ENCODE measurements around the gene THTPA.

THTPA gene

DNA sequence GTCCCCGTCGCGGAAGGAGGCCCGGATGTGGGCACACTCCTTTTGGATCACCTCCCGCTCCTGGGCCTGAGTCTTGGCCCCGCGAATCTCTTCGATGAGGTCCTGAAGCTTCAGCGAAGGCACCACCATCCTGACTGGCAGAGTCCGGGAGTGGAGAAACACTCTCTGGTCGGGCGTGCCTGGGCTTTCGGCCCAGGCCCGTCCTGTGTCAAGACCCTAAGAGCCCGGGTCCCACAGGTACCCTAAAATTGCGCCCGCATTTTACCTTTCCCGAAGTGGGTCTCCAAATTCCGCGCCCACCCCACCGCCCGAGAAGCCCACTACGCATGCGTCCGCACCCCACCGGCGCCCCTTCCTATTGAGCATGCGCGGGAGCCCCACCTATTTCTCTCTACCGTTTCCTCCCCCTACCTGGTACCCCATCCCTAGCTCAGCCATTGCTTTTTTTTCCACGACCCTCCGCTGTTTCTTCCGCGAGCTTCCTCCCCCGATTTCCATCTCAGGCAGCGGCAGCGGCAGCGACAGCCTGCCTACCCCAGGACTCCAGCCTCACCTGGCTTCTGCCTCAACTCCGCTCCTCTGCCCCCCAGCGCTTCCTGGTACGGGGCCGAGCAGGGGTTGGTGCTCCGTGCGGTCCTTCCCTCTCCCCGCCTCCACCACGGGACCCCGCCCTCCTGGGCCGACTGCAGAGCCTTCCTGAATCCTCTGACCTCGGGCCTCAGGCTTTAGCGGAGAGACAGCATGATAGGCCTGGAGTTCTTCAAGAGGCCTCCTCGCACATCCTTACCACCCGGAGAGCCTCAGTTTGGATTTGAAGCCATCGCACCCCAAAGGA lies 11.3 kb downstream of the THTPA start, which contains the start of gene AP1G2:
TSS of gene AP1G2 (minus strand) at position 606 of the 835 bp plus-strand sequence. CDS start at position 129, 477 bp downstream.
- peak; percentile 64 to 69 for DNase-seq (ENCODE audit: low read depth in 2 of 2)

DNA sequence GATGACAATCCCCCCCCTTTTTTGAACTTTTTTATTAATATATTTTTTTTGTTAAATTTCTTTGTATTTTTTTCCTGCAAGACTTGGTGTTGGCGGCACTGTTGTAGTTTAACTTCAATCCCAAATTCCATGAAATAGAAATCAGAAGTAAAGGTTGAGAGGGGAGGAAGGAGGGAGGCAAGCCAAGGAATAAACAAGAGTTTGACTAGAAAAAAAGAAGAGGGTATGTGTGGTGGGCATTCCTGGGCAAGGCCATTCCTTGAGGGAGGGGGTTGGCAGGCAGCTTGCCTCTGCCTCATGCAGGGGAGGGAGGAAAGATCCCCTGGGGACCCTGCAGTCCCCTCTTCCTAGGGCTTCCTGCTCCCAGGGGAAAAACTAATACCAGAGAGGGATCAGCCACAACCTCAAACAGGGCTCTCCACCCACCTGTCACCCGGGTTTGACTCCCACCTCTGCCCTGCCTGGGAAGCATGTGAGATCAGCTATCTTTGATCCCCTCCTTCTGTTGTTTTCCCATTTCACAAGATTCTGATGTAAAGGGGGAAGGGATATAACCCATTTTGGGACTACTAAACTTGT lies 12.0 kb downstream of the THTPA start:
- DNase-seq (ENCODE audit: low read depth in 2 of 2), result no peak

DNA sequence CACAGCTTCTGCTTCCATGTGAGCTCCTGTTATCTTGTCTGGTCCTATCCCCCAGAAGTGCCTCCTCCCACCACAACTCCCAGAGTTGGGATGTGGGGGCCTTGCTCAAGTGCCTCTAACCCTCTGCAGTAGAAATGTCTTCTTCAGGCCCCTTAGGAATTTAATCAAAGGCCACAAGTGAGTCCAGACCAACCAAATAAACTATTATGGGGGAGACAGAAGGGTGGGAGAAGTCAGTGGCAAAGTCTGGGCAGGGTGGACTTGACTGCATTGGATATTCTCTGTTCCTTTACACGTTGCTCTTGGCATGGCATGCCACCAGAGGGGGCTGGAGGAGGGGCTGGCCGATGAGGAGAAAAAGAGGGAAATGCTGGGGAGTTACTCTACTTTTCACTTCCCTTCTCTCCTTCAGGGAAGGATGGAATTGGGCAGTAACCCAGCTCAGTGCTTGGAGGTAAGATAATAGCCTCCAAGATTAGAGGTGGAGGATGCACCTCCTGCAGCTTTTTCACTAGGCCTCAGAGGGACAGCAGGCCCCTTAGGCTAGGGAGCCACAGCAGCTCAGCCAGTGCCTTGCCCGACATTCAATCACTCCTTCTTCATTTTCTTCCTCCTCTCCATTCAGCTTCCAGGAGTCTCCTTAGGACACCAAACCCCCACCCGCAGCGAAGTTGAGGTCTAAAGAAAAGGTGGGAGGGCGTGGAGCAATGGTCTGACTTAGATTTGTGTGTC lies 12.7 kb downstream of the THTPA start:
- DNase-seq (ENCODE audit: low read depth in 2 of 2), result no peak

DNA sequence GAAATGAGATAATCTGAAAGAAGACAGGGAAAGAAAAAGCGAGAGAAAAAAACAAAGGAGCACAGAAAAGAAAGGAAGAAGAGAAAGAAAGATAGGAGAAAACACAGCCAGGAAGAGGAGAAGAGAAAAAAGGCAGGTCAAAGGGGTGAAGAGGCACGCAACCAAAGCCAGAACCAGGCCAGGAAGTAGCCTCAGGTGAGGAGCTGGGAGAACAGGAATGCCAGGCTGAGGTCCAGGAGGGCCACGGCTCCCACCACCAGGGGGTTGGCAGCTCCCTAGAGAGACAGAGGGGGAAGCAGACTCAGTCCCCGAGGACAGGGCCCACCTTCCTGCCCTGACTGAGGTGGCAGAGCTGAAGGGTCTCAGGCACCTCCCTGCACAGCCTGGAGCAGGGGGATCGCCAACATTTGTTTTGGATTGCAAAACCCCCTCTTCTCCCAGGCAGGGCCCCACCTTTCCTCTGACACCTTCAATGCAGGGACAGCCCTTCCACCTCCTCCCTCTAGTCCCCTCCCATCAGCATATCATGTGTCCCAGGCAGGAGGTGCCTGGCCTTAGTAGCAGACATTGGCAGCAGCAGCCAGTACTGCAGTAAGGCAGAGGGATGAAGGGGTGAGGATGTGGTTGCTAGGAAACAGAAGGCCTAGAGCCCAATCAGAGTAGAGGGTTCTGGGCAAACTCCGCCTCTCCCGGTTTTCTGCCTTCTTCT lies 13.5 kb downstream of the THTPA start:
- DNase-seq (ENCODE audit: low read depth in 2 of 2), result no peak

DNA sequence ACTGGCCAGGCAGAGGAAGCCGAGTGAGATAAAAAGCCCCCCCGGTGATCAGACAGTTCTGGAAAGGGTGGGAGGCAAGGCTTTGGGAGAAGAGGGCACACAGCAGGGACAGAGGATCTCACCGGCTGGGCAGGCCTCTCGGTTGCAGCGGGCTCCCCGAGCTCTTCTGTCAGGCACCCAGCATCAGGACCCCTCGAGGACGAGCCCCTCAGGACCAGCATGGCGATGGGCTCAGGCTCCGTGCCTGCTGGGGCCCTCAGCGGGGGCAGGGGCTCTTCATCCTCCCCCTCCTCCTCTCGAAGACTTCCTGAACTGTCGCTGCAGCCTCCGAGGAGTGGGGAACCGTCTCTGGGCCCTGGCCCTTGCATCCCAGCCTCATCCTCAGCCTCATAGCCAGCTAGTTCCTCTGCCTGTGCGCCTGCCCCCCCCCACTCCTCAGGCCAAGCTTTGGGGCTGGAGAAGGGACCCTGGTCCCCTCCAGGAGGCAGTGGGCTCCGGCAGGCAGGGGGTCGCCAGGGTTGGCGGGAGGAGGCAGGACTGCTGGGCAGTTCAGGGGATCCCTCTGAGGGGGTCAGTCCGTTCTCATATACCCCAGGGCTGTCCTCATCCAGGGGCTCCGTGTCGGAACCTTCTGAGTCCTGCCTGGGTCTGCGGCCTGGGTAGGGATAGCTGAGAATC lies 14.9 kb downstream of the THTPA start:
- DNase-seq (ENCODE audit: low read depth in 2 of 2), result no peak

DNA sequence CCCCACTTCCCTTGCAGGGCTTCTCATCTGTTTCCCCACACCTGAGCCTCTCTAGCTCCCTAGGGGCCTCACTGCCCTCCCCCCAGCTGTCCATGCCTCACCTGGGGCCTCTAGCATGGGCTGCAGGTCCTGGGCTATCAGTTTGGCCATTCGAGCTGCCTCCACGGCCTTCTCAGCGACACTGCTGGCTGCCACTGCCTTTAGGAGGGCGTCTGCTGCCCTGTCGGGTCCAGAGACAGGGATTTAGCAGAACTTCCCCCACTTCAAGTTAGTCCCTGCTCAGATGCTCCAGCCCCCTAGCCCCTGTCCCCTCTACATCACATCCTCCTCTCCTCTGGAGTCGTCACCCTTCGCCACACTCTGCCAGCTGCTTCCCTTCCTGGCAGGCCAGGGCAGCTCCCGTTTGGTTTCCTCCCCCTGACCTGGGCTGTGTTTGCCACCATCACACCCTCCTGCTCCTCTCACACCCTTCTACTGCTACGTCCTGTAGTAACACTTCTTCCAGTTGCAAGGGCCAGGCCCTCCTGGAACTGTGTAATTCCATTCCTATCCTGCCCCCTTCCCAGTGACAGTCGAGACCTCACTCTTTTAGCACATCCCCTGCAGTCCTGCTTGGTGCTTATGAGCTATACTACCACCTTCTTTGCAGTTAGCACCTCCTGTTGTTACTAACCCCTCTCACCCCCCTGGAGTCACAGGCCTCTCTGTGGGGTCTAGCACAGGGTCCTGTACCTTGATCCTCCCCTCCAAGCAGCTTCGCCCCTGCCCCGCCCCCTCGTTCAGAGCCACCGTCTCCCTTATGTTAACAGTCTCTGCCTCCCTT lies 15.8 kb downstream of the THTPA start:
- DNase-seq (ENCODE audit: low read depth in 2 of 2), result no peak

DNA sequence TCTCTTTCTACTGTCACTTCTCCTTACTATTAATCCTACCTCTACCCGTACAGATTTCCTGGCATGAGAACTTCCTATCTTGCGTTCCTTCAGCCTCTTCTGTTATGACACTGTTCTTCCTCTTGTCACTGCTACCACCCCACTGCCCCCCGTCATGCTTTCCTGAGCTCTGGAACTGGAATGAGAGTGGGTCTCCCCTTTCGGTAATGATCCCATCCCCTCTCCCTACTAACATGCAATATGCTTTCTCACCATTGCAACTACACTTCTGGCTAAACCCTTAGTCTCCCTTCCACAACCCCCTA lies 16.4 kb downstream of the THTPA start:
- no peak for DNase-seq (ENCODE audit: low read depth in 2 of 2)

DNA sequence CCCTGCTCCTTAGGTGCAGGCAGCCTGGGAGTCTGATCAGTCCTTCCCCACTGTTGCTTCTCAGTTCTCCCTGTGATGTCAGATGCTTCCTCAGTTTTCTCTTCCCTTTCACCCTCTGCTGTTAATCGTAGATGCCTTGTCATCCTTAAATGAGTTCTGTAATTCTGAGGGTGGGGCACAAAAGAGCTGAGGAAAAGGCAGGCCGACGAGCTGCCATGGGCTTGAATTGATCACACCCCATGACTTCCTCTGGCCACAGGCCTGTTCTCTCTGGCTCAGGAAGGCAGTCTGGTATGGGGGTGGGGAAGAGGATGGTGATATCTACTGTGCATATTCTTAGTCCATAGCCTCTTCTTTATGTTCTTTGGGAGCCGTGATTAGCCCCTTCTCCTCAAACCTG lies 16.8 kb downstream of the THTPA start:
- DNase-seq (ENCODE audit: low read depth in 2 of 2), result no peak

DNA sequence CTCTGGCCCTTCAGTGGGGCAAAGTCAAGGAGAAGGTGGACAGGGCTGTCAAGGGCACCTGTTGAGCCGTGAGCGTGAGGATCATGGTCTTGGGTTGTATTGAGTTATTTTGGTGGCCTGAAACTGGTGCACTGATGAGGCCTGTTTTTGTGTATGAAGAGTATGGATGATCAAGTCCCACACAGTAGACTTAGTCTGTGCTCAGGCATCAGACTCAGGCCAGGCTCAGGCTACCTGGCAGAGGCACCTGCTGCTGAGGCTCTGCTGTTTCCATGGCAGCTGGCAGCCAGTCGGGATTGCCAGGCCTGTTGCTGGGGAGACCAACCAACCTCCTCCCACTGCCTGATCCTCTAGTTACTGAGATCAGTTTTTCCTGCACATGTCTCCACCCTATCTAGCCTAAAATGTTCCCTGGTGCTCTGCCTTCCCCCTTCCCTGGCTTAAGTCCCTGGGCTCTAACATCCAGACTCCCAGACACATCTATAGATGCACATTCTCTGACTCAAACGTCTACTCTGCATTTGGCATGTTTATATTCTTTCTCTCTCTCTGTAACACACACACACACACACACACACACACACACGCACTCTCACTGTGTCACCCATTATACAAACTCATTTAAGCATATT lies 17.4 kb downstream of the THTPA start:
- no peak for DNase-seq (ENCODE audit: low read depth in 2 of 2)

DNA sequence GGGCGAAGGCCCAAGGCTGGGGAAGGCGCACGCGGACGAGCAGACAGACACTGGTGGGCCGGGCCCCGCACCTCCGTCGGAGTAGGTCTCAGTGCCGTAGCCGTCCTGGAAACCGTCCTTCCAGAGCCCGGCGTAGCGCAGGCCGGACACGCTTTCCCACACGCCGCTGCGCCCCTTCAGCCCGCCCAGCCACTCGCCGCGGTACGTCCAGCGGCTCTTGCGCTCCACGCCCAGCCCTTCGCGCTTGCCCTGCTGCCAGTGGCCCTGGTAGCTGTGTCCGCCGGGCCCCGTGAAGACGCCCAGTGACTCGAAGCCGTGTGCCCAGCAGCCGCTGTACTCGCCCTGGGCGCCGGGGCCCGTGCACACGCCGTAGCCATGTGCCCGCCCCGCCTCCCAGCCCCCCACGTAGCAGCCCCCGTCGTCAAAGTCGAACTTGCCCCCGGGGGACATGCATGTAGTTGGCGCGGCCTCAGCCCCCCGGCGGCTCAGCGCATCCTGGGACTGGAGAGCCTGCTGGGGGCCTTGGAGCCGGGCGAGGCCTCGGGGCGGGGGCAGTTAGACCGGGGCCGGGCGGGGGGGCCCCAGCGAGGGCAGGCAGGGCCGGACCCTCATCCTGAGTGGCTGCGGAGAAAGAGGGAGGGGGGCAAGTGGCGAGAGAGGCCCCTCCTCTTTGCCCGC lies 21.1 kb downstream of the THTPA start:
- no peak for DNase-seq (ENCODE audit: low read depth in 2 of 2)

DNA sequence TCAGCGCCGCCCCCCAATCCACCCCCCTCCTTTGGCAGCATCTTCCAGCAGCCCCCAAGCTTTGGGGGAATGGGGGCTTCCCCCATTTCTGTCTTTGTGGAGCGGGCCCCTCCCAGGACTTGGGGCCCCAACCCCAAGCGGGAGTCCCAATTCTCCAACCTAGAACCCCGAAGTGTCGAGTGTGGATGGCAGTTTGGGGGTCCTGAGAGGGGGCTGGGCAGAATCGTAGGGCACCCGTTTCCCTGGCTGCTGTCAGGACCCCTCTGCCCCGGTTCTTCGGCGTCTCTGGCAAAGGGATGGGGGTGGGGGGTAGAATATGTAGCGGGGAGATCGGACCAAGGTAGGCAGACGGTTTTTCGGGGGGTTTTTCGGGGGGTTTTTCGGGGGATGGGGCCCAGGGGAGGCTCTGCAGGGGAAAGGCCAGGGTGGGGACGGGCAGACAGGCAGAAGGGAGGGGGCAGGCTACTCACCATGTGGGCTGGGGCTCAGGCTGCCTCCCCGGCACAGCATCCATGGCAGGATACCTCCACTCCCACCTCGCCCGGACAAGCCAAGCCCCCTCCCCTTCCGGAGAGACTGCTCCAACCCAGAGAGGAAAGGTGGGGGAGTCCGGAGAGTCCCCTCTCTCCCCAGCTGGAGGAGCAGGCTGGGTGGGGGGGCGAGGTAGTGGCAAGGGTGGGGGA lies 21.8 kb downstream of the THTPA start:
- DNase-seq (ENCODE audit: low read depth in 2 of 2), result no peak

DNA sequence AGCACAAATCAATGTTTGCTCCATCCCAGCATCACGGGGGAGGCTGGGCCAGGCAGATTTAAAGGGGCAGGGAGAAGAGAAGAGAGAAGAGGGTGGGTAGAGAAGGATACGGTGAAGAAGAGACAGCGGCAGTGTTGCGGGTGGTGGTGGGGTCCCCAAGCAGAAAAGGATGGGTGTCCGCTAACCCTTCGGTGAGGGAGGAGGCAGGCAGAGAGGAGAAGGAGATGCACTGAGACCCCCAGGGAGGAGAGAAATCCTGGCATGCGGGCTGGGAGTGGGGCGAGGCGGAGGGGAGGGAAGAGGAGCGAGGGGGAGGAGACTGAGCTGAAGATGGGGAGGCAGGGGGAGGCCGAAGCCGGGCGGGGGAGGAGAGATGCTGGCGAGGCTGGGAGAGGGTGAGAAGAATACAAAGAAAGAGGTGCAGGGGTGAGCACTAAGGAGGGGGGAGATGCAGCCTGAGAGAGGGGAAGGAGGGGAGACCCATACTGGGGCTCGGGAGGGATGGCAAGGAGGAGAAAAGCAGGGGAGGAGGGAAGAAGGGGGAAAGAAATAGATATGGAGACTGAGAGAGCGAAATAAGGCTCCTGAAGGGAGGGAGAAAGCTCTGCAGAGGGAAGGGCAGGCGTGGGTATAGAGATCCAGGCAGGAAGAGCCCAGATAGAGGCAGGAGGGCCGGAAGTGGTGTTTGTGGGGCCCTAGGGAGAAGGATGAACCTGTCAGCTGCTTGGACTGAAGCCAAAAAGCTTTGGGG lies 22.7 kb downstream of the THTPA start, which contains the start of gene JPH4:
TSS of gene JPH4 (minus strand) at position 231 of the 751 bp plus-strand sequence. CDS start 1,337 bp downstream, outside the sequence.
- DNase-seq (ENCODE audit: low read depth in 2 of 2), result no peak

DNA sequence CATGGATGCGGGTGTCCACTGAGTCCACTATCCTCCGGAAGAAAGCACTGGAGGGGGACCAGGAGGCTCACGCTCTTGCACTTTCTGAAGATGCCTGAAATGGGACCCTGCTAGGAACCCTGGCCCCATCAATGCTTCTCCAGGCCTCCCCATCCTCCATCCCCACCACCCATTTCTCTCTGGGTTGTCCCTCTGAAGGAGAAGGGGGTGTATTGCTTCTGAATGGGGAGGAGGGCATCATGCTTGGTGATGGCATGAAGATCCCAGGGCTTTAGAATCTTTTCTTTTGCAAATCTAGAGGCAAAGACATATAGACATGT lies 23.2 kb downstream of the THTPA start:
- DNase-seq (ENCODE audit: low read depth in 2 of 2), result no peak

DNA sequence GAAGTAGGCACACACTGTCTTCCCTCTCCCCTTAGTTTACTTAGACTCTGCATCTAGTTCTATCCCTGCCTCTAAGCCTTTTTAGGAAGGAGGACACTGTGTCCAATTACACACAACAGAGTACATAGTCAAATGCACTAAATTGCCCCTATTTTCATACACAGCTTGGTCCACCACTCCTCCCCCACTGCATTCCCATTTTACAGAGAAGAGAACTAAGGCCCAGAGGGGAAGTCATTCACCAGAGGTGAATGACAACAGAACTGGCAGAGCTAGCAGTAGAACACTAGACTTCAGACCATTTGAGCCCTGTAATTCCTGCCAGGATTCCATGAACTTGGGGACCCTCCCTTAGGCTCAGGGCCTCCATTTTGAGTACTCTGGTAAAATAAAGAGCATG lies 23.7 kb downstream of the THTPA start:
- DNase-seq (ENCODE audit: low read depth in 2 of 2), result no peak

DNA sequence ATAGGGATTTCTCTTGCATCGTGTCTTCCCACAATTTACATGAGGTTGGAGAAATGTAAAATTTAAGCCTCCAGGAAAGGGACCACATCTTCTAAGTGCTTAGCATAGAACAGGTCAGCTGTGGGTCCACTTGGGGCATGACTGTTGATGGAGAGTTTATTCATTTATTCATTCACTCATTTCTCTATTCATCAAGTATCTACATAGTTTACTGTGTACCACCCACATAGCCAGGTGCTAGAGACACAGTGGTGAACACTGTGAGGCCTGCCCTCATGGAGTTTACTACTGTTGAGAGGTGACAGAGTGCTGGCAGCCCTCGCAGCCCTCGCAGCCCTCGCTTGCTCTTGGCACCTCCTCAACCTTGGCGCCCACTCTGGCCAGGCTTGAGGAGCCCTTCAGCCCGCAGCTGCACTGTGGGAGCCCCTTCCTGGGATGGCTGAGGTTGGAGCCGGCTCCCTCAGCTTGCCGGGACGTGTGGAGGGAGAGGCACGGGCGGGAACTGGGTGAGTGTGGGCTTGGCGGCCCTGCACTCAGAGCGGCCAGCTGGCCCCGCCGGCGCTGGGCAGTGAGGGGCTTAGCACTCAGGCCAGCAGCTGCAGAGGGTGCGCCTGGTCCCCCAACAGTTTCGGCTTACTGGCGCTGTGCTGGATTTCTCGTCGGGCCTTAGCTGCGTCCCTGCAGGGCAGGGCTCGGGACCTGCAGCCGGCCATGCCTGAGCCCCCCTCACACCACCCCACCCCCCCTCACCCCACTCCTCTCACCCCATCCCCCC lies 24.3 kb downstream of the THTPA start:
- no peak for DNase-seq (ENCODE audit: low read depth in 2 of 2)

DNA sequence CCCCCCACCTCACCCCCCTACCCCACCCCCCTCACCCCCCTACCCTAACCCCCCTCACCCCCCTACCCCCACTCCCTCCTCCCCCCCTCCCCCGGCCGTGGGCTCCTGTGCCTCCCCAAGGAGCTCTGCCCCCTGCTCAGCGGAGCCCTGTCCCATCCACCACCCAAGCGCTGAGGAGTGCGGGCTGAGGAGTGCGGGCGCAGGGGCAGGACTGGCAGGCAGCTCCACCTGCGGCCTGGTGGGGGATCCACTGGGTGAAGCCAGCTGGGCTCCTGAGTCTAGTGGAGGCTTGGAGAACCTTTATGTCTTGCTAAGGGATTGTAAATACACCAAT lies 24.8 kb downstream of the THTPA start:
- DNase-seq (ENCODE audit: low read depth in 2 of 2), result no peak

DNA sequence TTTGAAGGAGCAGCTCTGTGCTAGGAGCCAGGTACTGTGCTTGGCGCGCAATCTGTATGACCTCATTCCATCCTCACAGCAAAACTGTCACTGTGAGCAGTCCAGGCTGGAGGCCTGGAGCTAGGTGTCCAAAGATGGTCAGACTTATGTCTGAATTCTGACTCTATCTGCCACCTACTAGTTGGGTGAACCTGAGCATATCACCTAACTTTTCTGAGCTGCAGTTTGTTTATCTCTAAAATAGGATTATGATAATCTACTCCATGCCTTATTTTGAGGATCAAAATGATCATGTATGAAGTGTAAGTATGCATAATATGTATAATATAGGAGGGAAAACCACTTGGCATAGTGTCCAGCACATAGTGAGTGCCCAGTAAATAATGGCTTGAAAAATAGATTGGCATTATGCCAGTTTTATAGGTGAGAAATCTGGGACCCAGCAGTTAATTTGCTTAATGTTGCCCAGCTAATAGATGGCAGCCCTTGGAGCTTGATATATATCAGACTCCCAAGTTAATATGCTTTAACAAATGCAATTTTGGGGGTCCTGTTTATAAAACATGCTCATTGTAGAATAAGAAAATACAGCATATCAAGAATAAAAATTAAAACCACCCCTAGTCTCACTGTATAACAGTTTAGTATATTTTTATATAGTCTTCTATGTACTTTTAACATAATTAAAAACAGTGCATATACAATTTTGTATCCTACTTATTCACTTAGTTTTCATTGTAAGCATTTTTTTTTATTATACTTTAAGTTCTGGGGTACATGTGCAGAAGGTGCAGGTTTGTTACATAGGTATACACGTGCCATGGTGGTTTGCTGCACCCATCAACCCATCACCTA lies 27.1 kb downstream of the THTPA start:
- DNase-seq (ENCODE audit: low read depth in 2 of 2), result no peak

All from activated CD8-positive, alpha-beta memory T cell treated with anti-CD3 and anti-CD28 coated beads for 4 hours (primary cell).